Measurements from ENCODE around the gene ACSL1. TPM values are rescaled to one million over a fixed set of nuclear protein-coding genes. Genes with fewer than 3 reads are reported as not detected.

Gene ACSL1
- total RNA-seq, 2 donors from 2014 or later, result 3.8 to 5.2 TPM

DNA sequence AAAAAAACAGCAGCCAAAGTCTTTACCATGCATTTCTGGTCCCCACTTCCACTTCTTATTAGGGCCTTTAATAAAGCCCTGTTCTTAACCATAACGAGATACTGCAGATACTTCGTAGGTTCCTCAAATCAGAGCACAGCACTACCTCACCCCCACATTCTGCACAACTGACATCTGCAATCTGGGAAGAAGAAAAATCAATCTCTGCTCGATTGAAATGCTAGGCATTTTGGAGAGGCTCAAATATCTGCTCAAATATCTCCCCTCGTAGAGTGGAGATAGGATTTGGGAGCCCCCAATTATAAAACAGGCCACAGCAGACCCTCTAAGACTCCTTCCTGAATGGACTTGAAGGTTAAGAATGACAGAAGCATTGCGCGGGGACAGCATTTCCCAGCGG lies 51.6 kb downstream of the ACSL1 start:
- Mint-ChIP-seq H3K9me3 (peaks cover 3% of the 10 kb centered on the region), H3K4me1 (no peaks in the 10 kb centered on the region), H3K36me3 (ENCODE audit: low read depth) (peaks cover under 1% of the 10 kb centered on the region), H3K27ac (no peak overlapping the region), H3K27me3 (ENCODE audit: insufficient read depth) (no peaks in the 10 kb centered on the region), H3K4me3 (no peak overlapping the region)
- H3K4me1 ChIP-seq (ENCODE audit: control insufficient read depth, insufficient read depth, low read length), result no peaks in the 10 kb centered on the region
- no peak overlapping the region for H3K27ac ChIP-seq (ENCODE audit: low read depth, low read length)
- H3K4me3 ChIP-seq (ENCODE audit: low read length), result no peak overlapping the region
- DNase-seq, result no peak
- peaks cover 3% of the 10 kb centered on the region for H3K9me3 ChIP-seq (ENCODE audit: control insufficient read depth, low read length)
- 93 to 99% methylated on average over 3 to 7 of the region's 7 CpGs for WGBS, 2 experiments (ENCODE audit: insufficient coverage in 1 of 2, insufficient read length in 1 of 2)
- peaks cover 46% of the 10 kb centered on the region for H3K36me3 ChIP-seq (ENCODE audit: control insufficient read depth, insufficient read depth, low read length)
- no peaks in the 10 kb centered on the region for H3K27me3 ChIP-seq (ENCODE audit: control insufficient read depth, insufficient read depth, low read length, poor library complexity, severe bottlenecking)
- H3K9ac ChIP-seq (ENCODE audit: extremely low read depth, low read length, poor library complexity, severe bottlenecking), result no peak overlapping the region
- TF ChIP-seq, protein P1, sequence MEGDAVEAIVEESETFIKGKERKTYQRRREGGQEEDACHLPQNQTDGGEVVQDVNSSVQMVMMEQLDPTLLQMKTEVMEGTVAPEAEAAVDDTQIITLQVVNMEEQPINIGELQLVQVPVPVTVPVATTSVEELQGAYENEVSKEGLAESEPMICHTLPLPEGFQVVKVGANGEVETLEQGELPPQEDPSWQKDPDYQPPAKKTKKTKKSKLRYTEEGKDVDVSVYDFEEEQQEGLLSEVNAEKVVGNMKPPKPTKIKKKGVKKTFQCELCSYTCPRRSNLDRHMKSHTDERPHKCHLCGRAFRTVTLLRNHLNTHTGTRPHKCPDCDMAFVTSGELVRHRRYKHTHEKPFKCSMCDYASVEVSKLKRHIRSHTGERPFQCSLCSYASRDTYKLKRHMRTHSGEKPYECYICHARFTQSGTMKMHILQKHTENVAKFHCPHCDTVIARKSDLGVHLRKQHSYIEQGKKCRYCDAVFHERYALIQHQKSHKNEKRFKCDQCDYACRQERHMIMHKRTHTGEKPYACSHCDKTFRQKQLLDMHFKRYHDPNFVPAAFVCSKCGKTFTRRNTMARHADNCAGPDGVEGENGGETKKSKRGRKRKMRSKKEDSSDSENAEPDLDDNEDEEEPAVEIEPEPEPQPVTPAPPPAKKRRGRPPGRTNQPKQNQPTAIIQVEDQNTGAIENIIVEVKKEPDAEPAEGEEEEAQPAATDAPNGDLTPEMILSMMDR (conservative IDR thresholded peaks at IDR 0.05), result no peak

- Histone ChIP-seq H3K9ac (ENCODE audit: extremely low read depth, low read length, poor library complexity, severe bottlenecking) (no peak overlapping the region), H3K4me3 (ENCODE audit: low read length) (no peak overlapping the region), H3K9me3 (ENCODE audit: control insufficient read depth, low read length) (no peaks in the 10 kb centered on the region), H3K27me3 (ENCODE audit: control insufficient read depth, insufficient read depth, low read length, poor library complexity, severe bottlenecking) (no peaks in the 10 kb centered on the region), H3K36me3 (ENCODE audit: control insufficient read depth, insufficient read depth, low read length) (peaks cover 54% of the 10 kb centered on the region), H3K4me1 (ENCODE audit: control insufficient read depth, insufficient read depth, low read length) (no peaks in the 10 kb centered on the region), H3K27ac (ENCODE audit: low read depth, low read length) (no peak overlapping the region)
- H3K4me1 Mint-ChIP-seq, result no peaks in the 10 kb centered on the region
- H3K9me3 Mint-ChIP-seq, result no peaks in the 10 kb centered on the region
- 83 to 97% methylated on average over 1 of the region's 1 CpG for WGBS, 2 experiments (ENCODE audit: insufficient coverage in 1 of 2, insufficient read length in 1 of 2)
- no peak overlapping the region for H3K4me3 Mint-ChIP-seq
- H3K27me3 Mint-ChIP-seq (ENCODE audit: insufficient read depth), result no peaks in the 10 kb centered on the region
- H3K36me3 Mint-ChIP-seq (ENCODE audit: low read depth), result no peaks in the 10 kb centered on the region
- no peak for DNase-seq
- no peak overlapping the region for H3K27ac Mint-ChIP-seq
- TF ChIP-seq, protein P1 (conservative IDR thresholded peaks at IDR 0.05), result no peak
Observed at GRCh38 chr4:184771416-184771815, 54.4 kb downstream of the ACSL1 start.

GRCh38 chr4:184769141-184769765 lies 56.5 kb downstream of the ACSL1 start:
- H3K36me3 Mint-ChIP-seq (ENCODE audit: low read depth), result no peaks in the 10 kb centered on the region
- Histone ChIP-seq H3K9me3 (ENCODE audit: control insufficient read depth, low read length) (no peaks in the 10 kb centered on the region), H3K36me3 (ENCODE audit: control insufficient read depth, insufficient read depth, low read length) (peaks cover 67% of the 10 kb centered on the region), H3K4me3 (ENCODE audit: low read length) (no peak overlapping the region), H3K9ac (ENCODE audit: extremely low read depth, low read length, poor library complexity, severe bottlenecking) (no peak overlapping the region), H3K4me1 (ENCODE audit: control insufficient read depth, insufficient read depth, low read length) (no peaks in the 10 kb centered on the region), H3K27me3 (ENCODE audit: control insufficient read depth, insufficient read depth, low read length, poor library complexity, severe bottlenecking) (no peaks in the 10 kb centered on the region), H3K27ac (ENCODE audit: low read depth, low read length) (no peak overlapping the region)
- TF ChIP-seq, protein P1 (conservative IDR thresholded peaks at IDR 0.05), result no peak
- WGBS, 2 experiments (ENCODE audit: insufficient coverage in 1 of 2, insufficient read length in 1 of 2), result 93% methylated on average over 7 of the region's 7 CpGs
- H3K27ac Mint-ChIP-seq, result no peak overlapping the region
- DNase-seq, result no peak
- H3K4me1 Mint-ChIP-seq, result no peaks in the 10 kb centered on the region
- no peak overlapping the region for H3K4me3 Mint-ChIP-seq
- no peaks in the 10 kb centered on the region for H3K9me3 Mint-ChIP-seq
- H3K27me3 Mint-ChIP-seq (ENCODE audit: insufficient read depth), result no peaks in the 10 kb centered on the region
